Trophoblast cell (in vitro differentiated cells and primary cell): Measurements from ENCODE around the gene FOXK2.

Experiments used
- DNase-seq, 2 donors: peaks; one replicate each; pipeline ENCODE4 v3.0.0-alpha.2; 2016
- H2AFZ ChIP-seq: 2 replicates; pipeline ENCODE4 v1.6.1; 2013; ENCODE audit warnings: low read length, moderate library complexity, mild to moderate bottlenecking; ENCODE audit not compliant: insufficient read depth, poor library complexity
- H2AK5ac ChIP-seq: 2 replicates; pipeline ENCODE4 v1.6.1; 2013; ENCODE audit warnings: mild to moderate bottlenecking, low read length
- H2BK120ac ChIP-seq: 2 replicates; pipeline ENCODE4 v1.6.1; 2013; ENCODE audit warnings: low read length, mild to moderate bottlenecking, moderate library complexity; ENCODE audit not compliant: insufficient read depth, poor library complexity
- H2BK12ac ChIP-seq: 2 replicates; pipeline ENCODE4 v1.6.1; 2013; ENCODE audit warnings: mild to moderate bottlenecking, low read length, moderate library complexity
- H2BK5ac ChIP-seq: 2 replicates; pipeline ENCODE4 v1.6.1; 2013; ENCODE audit warnings: low read length, low read depth, moderate library complexity, mild to moderate bottlenecking; ENCODE audit not compliant: poor library complexity
- H3K14ac ChIP-seq: 2 replicates; pipeline ENCODE4 v1.6.1; 2013; ENCODE audit warnings: mild to moderate bottlenecking, low read length
- H3K18ac ChIP-seq: 2 replicates; pipeline ENCODE4 v1.6.1; 2013; ENCODE audit warnings: mild to moderate bottlenecking, low read length
- H3K23ac ChIP-seq: 2 replicates; pipeline ENCODE4 v1.6.1; 2013; ENCODE audit warnings: low read length
- H3K27ac ChIP-seq: 2 replicates; pipeline ENCODE4 v1.5.1; 2013; ENCODE audit warnings: low read depth, mild to moderate bottlenecking, inconsistent platforms, low read length, moderate library complexity
- H3K27me3 ChIP-seq: 2 replicates; pipeline ENCODE4 v1.6.1; 2013; ENCODE audit warnings: inconsistent platforms, mild to moderate bottlenecking, low read length, moderate library complexity; ENCODE audit not compliant: insufficient read depth
- H3K36me3 ChIP-seq, 2 experiments: 1 replicate in 1 of 2; 2 replicates in 1 of 2; pipeline ENCODE4 v1.6.1; 2013; ENCODE audit warnings: low read length in 2 of 2, mild to moderate bottlenecking in 2 of 2, moderate library complexity in 1 of 2; ENCODE audit not compliant: insufficient read depth in 2 of 2, control insufficient read depth in 1 of 2
- H3K4ac ChIP-seq: 2 replicates; pipeline ENCODE4 v1.6.1; 2013; ENCODE audit warnings: low read depth, mild to moderate bottlenecking, low read length, moderate library complexity
- H3K4me1 ChIP-seq, 2 experiments: 1 replicate in 1 of 2; 2 replicates in 1 of 2; pipeline ENCODE4 v1.6.1; 2013; ENCODE audit warnings: low read length in 2 of 2, mild to moderate bottlenecking in 2 of 2, moderate library complexity in 1 of 2; ENCODE audit not compliant: insufficient read depth in 2 of 2, control insufficient read depth in 1 of 2
- H3K4me2 ChIP-seq: 2 replicates; pipeline ENCODE4 v1.6.1; 2013; ENCODE audit warnings: inconsistent platforms, mild to moderate bottlenecking, low read length, moderate library complexity
- H3K4me3 ChIP-seq: 2 replicates; pipeline ENCODE4 v1.5.1; 2013; ENCODE audit warnings: mild to moderate bottlenecking, low read depth, low read length, inconsistent platforms
- H3K79me1 ChIP-seq: one replicate; pipeline ENCODE4 v1.6.1; 2013; ENCODE audit warnings: low read length
- H3K79me2 ChIP-seq: 2 replicates; pipeline ENCODE4 v1.6.1; 2013; ENCODE audit warnings: low read length, mild to moderate bottlenecking; ENCODE audit not compliant: control insufficient read depth, insufficient read depth, poor library complexity
- H3K9ac ChIP-seq: 2 replicates; pipeline ENCODE4 v1.6.1; 2013; ENCODE audit warnings: mild to moderate bottlenecking, low read length
- H3K9me3 ChIP-seq: 2 replicates; pipeline ENCODE4 v1.6.1; 2013; ENCODE audit warnings: low read depth, mild to moderate bottlenecking, control low read depth, inconsistent platforms, low read length; ENCODE audit not compliant: insufficient read depth
- H4K12ac ChIP-seq: 2 replicates; pipeline ENCODE4 v1.6.1; 2013; ENCODE audit warnings: low read depth, mild to moderate bottlenecking, low read length, moderate library complexity
- H4K8ac ChIP-seq: 2 replicates; pipeline ENCODE4 v1.6.1; 2013; ENCODE audit warnings: low read depth, mild to moderate bottlenecking, low read length, moderate library complexity
- H4K91ac ChIP-seq: one replicate; pipeline ENCODE4 v1.6.1; 2013; ENCODE audit warnings: low read depth, mild to moderate bottlenecking, low read length, moderate library complexity
- WGBS: extraction: QIAGEN DNeasy Blood & Tissue Kit; methylation state at CpG from one replicate; pipeline ENCODE4 v1.1.7; 2013; ENCODE audit warnings: missing lambda C conversion rate; ENCODE audit not compliant: insufficient read length, insufficient coverage; ENCODE audit errors: extremely low coverage; 5-methylcytosine and 5-hydroxymethylcytosine counted together

Gene FOXK2

GRCh38 chr17:82599674-82600661 is 80.4 kb downstream of the FOXK2 start:
- DNase-seq: no peak
- WGBS: no CpG with 5 or more reads among the region's 26 CpGs
- Histone ChIP-seq H3K23ac (no peak overlapping the region), H2BK12ac (no peak overlapping the region), H4K8ac (no peak overlapping the region), H3K9ac (no peak overlapping the region), H3K27me3 (no peaks in the 10 kb centered on the region), H3K14ac (no peak overlapping the region), H3K18ac (peak overlapping the region; percentile 4), H2BK5ac (no peak overlapping the region), H3K4me1 (peaks cover under 1 to 7% of the 10 kb centered on the region in 2 experiments), H3K4me2 (no peak overlapping the region), H4K12ac (no peak overlapping the region), H3K4me3 (no peak overlapping the region), H3K27ac (no peak overlapping the region), H3K79me1 (no peaks in the 10 kb centered on the region), H2BK120ac (no peak overlapping the region), H4K91ac (no peak overlapping the region), H2AK5ac (no peak overlapping the region), H3K4ac (no peak overlapping the region), H3K9me3 (no peaks in the 10 kb centered on the region), H3K36me3 (peaks cover 79 to 83% of the 10 kb centered on the region in 2 experiments), H2AFZ (no peak overlapping the region), H3K79me2 (no peaks in the 10 kb centered on the region)

- Histone ChIP-seq H3K36me3 (peaks cover 75 to 78% of the 10 kb centered on the region in 2 experiments), H2AK5ac (no peak overlapping the region), H2BK12ac (no peak overlapping the region), H3K4me1 (peaks cover 0 to 7% of the 10 kb centered on the region in 2 experiments), H3K14ac (no peak overlapping the region), H2BK120ac (no peak overlapping the region), H3K79me2 (no peaks in the 10 kb centered on the region), H3K4me3 (peak overlapping the region; percentile 3), H2AFZ (no peak overlapping the region), H3K4me2 (no peak overlapping the region), H4K12ac (no peak overlapping the region), H3K23ac (no peak overlapping the region), H2BK5ac (no peak overlapping the region), H3K18ac (no peak overlapping the region), H3K79me1 (no peaks in the 10 kb centered on the region), H3K4ac (no peak overlapping the region), H3K9ac (no peak overlapping the region), H3K27ac (no peak overlapping the region), H3K9me3 (no peaks in the 10 kb centered on the region), H3K27me3 (no peaks in the 10 kb centered on the region), H4K91ac (no peak overlapping the region), H4K8ac (no peak overlapping the region)
- no CpG with 5 or more reads among the region's 37 CpGs for WGBS
- no peak for DNase-seq
Observed at GRCh38 chr17:82600731-82601446, 81.4 kb downstream of the FOXK2 start.

DNA sequence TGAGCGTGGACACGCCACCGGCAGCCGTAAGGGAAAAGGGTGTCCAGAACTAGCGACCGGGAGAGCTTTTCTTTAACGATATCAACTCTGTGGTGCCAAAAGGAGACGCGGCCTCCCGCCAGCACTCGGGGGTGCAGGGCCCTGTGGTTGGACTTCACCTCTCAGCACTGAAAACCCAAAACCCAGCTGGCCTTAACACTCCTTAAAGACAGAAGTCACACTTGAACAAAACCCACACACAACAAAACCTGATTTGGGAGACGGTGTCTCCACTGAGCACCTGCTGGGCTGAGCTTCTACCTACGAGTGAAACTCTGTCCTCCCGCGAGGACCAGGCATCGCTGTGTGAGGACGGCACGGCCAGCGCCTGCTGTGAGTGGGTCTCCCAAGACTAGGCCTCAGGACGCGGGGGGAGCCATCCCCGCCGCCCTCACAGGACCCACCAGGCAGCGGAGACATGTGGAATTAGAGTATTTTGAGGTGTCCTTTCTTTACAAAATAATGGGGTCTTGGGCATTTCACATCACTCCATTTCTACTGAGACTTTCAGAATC is 82.0 kb downstream of the FOXK2 start:
- Histone ChIP-seq H4K12ac (no peak overlapping the region), H3K18ac (no peak overlapping the region), H3K4me2 (no peak overlapping the region), H3K79me2 (no peaks in the 10 kb centered on the region), H3K36me3 (peaks cover 74 to 76% of the 10 kb centered on the region in 2 experiments), H2BK120ac (no peak overlapping the region), H2AK5ac (no peak overlapping the region), H3K27me3 (no peaks in the 10 kb centered on the region), H3K9ac (no peak overlapping the region), H3K9me3 (no peaks in the 10 kb centered on the region), H4K8ac (no peak overlapping the region), H3K27ac (no peak overlapping the region), H3K4ac (no peak overlapping the region), H3K4me3 (no peak overlapping the region), H3K4me1 (peaks cover 0 to 7% of the 10 kb centered on the region in 2 experiments), H3K79me1 (no peaks in the 10 kb centered on the region), H2BK12ac (no peak overlapping the region), H2BK5ac (no peak overlapping the region), H4K91ac (no peak overlapping the region), H2AFZ (no peak overlapping the region), H3K23ac (no peak overlapping the region), H3K14ac (no peak overlapping the region)
- WGBS: no CpG with 5 or more reads among the region's 24 CpGs
- DNase-seq: no peak

DNA sequence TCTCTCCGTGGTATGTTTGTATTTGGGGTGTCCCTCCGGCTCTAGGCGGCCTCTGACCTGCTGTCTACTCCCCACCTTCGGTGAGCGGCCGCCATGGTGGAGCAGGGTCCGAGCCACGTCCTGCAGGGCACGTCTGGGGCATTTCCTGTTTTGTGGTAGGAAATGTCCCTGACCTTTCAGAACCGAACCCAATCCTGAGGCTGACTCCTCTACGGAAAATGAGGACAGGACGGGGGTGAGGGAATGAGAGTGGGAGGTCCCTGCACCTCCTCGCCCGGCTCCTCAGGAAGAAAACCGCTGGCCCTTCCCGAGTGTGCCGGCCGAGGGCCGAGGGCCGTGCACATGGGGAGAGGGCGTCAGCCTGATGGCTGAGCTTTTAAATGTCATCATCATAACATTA is 83.0 kb downstream of the FOXK2 start:
- Histone ChIP-seq H3K9me3 (no peaks in the 10 kb centered on the region), H4K8ac (peak overlapping the region; percentile 41), H3K4me2 (no peak overlapping the region), H3K14ac (no peak overlapping the region), H3K36me3 (peaks cover 65 to 67% of the 10 kb centered on the region in 2 experiments), H2AFZ (no peak overlapping the region), H3K18ac (peak overlapping the region; percentile 52), H2BK120ac (no peak overlapping the region), H2BK12ac (no peak overlapping the region), H4K12ac (peak overlapping the region; percentile 35), H3K23ac (no peak overlapping the region), H3K9ac (no peak overlapping the region), H3K4ac (no peak overlapping the region), H3K4me3 (no peak overlapping the region), H3K27me3 (no peaks in the 10 kb centered on the region), H2BK5ac (no peak overlapping the region), H3K4me1 (peaks cover 0 to 7% of the 10 kb centered on the region in 2 experiments), H2AK5ac (no peak overlapping the region), H4K91ac (no peak overlapping the region), H3K79me1 (no peaks in the 10 kb centered on the region), H3K79me2 (no peaks in the 10 kb centered on the region), H3K27ac (no peak overlapping the region)
- no CpG with 5 or more reads among the region's 21 CpGs for WGBS
- DNase-seq: no peak
